Measurements from ENCODE around the gene CNOT3.
"Not testable (repeated sequence)": the region's sequence is repeated elsewhere in the genome, so short reads cannot be mapped to it uniquely, and the experiment has no call there.

CNOT3 gene

GRCh38 chr19:54169149-54169740 is 31.7 kb downstream of the CNOT3 start:
- DNase-seq: no peak

- not testable (repeated sequence) for DNase-seq
These were observed 34.3 kb downstream of the CNOT3 start for GRCh38 chr19:54171736-54172431.

- peak; percentile 51 for DNase-seq
These were observed 35.2 kb downstream of the CNOT3 start, which contains the start of gene TMC4 for GRCh38 chr19:54172471-54173358. TMC4 (minus strand) TSS chr19:54173160; CDS start chr19:54173117, 43 bp downstream.

GRCh38 chr19:54173359-54173699 is 35.8 kb downstream of the CNOT3 start:
- DNase-seq: no peak

- DNase-seq: no peak
These were observed 36.6 kb downstream of the CNOT3 start for GRCh38 chr19:54173951-54174834.

- no peak for DNase-seq
These were observed 41.2 kb downstream of the CNOT3 start for GRCh38 chr19:54178581-54179261.

- DNase-seq: no peak
These were observed 41.8 kb downstream of the CNOT3 start for GRCh38 chr19:54179262-54179852.

GRCh38 chr19:54179921-54180461 is 42.4 kb downstream of the CNOT3 start:
- DNase-seq: peak; percentile 50

GRCh38 chr19:54180691-54181091 is 43.1 kb downstream of the CNOT3 start:
- DNase-seq: no peak

GRCh38 chr19:54181894-54182293 is 44.3 kb downstream of the CNOT3 start:
- not testable (repeated sequence) for DNase-seq

GRCh38 chr19:54183431-54183830 is 45.9 kb downstream of the CNOT3 start:
- DNase-seq: no peak

GRCh38 chr19:54186351-54186750 is 48.8 kb downstream of the CNOT3 start:
- DNase-seq: no peak

GRCh38 chr19:54186934-54187381 is 49.4 kb downstream of the CNOT3 start:
- no peak for DNase-seq

GRCh38 chr19:54188215-54188871 is 50.8 kb downstream of the CNOT3 start:
- DNase-seq: no peak

- DNase-seq: peak; percentile 99
These were observed 51.7 kb downstream of the CNOT3 start, which contains the start of gene MBOAT7 for GRCh38 chr19:54189145-54189734. MBOAT7 (minus strand) TSS chr19:54189580; CDS start chr19:54188508, 1,072 bp downstream.

- peak; percentile 100 for DNase-seq
These were observed 52.4 kb downstream of the CNOT3 start for GRCh38 chr19:54189735-54190502.

GRCh38 chr19:54190503-54191010 is 53.0 kb downstream of the CNOT3 start:
- DNase-seq: peak; percentile 99

GRCh38 chr19:54191011-54191810 is 53.6 kb downstream of the CNOT3 start, which contains the start of gene TSEN34:
TSEN34 (plus strand) TSS chr19:54191308; CDS start chr19:54191365, 57 bp downstream.
- DNase-seq: peak; percentile 98
